Common myeloid progenitor, CD34-positive (primary cell): ENCODE data around the gene MARF1.
"Not testable (repeated sequence)": the region's sequence is repeated elsewhere in the genome, so short reads cannot be mapped to it uniquely, and the experiment has no call there.

Experiments used
- CTCF ChIA-PET: fragments of 350-600 bp; sonication (Branson Sonifier 250); formaldehyde crosslinking; loops from one replicate; lab custom pipeline; 2021; ENCODE audit warnings: antibody characterized with exemption; lab: Charles Lee
- POLR2A ChIA-PET: fragments of 350-600 bp; sonication (Branson Sonifier 250); formaldehyde crosslinking; loops from one replicate; lab custom pipeline; 2021; ENCODE audit warnings: antibody characterized with exemption; lab: Charles Lee
- DNase-seq, 3 donors: peaks; one replicate each; pipeline versions ENCODE4 v3.0.0 to v3.0.0-alpha.2; 2013
- H3K27ac ChIP-seq, 2 experiments: 1 replicate in 1 of 2; 2 replicates in 1 of 2; pipeline ENCODE4 v1.7.0; 2013; ENCODE audit warnings: inconsistent platforms in 2 of 2, low read length in 2 of 2, mild to moderate bottlenecking in 2 of 2, low read depth in 1 of 2, moderate library complexity in 1 of 2; ENCODE audit not compliant: severe bottlenecking in 2 of 2, insufficient read depth in 1 of 2, poor library complexity in 1 of 2
- H3K27me3 ChIP-seq, 5 experiments: replicated peaks in 2 of 5; 1 replicate in 3 of 5; 2 replicates in 2 of 5; pipeline versions ENCODE4 v1.6.1 to v1.7.0; 2013; ENCODE audit warnings: low read length in 4 of 5, mild to moderate bottlenecking in 2 of 5, moderate library complexity in 2 of 5, inconsistent platforms in 1 of 5; ENCODE audit not compliant: insufficient read depth in 5 of 5, control insufficient read depth in 4 of 5
- H3K36me3 ChIP-seq, 4 experiments: 1 replicate in 2 of 4; 2 replicates in 2 of 4; pipeline versions ENCODE4 v1.6.1 to v1.7.0; 2013; ENCODE audit warnings: low read length in 3 of 4, control low read depth in 1 of 4, mild to moderate bottlenecking in 1 of 4; ENCODE audit not compliant: control insufficient read depth in 4 of 4, insufficient read depth in 4 of 4
- H3K4me1 ChIP-seq, 4 experiments: 1 replicate in 3 of 4; 2 replicates in 1 of 4; pipeline versions ENCODE4 v1.6.1 to v1.7.1; 2013; ENCODE audit warnings: low read length in 3 of 4, mild to moderate bottlenecking in 3 of 4, control low read depth in 1 of 4, inconsistent platforms in 1 of 4, moderate library complexity in 1 of 4; ENCODE audit not compliant: control insufficient read depth in 4 of 4, insufficient read depth in 4 of 4; ENCODE audit errors: control extremely low read depth in 1 of 4
- H3K4me3 ChIP-seq, 7 experiments: 1 replicate in 4 of 7; 2 replicates in 3 of 7; pipeline versions ENCODE4 v1.5.1 to v1.7.0; 2013; ENCODE audit warnings: mild to moderate bottlenecking in 7 of 7, low read length in 6 of 7, moderate library complexity in 6 of 7, inconsistent platforms in 2 of 7, low read depth in 2 of 7, control low read depth in 1 of 7; ENCODE audit not compliant: insufficient read depth in 4 of 7, control insufficient read depth in 1 of 7; ENCODE audit errors: extremely low read depth in 1 of 7
- H3K9me3 ChIP-seq, 5 experiments: 1 replicate in 4 of 5; 2 replicates in 1 of 5; pipeline versions ENCODE4 v1.6.1 to v1.7.1; 2013; ENCODE audit warnings: low read length in 4 of 5, mild to moderate bottlenecking in 2 of 5, inconsistent platforms in 1 of 5, low read depth in 1 of 5, moderate library complexity in 1 of 5; ENCODE audit not compliant: control insufficient read depth in 4 of 5, insufficient read depth in 2 of 5; ENCODE audit errors: control extremely low read depth in 1 of 5
- WGBS: methylation state at CpG from one replicate; pipeline ENCODE4 v1.1.5; 2013; ENCODE audit not compliant: insufficient coverage; 5-methylcytosine and 5-hydroxymethylcytosine counted together

The MARF1 gene

GRCh38 chr16:15672127-15672513 lies 29.2 kb upstream of the MARF1 start:
- POLR2A ChIA-PET: interaction anchor here (1.0 to 1.5 kb wide), 3 partner anchors 12 to 30 kb away, joined by 3 to 8 read pairs (median 4); partner anchors contain the start of gene NDE1
- CTCF ChIA-PET: interaction anchor here (0.7 to 3.9 kb wide), 5 partner anchors 11 to 236 kb away, joined by 3 to 16 read pairs (median 7); partner anchors contain the start of gene MARF1
- H3K4me3 ChIP-seq: peak overlapping the region in 2 of 7 experiments; percentile 36 to 57
- H3K9me3 ChIP-seq, DNase-seq, H3K27me3 ChIP-seq: not testable (repeated sequence)
- WGBS: 86% methylated on average over 10 of the region's 10 CpGs
- peak overlapping the region; percentile 80 to 99 for H3K27ac ChIP-seq
- peaks cover 5 to 50% (median 33%) of the 10 kb centered on the region in 4 experiments for H3K4me1 ChIP-seq
- H3K36me3 ChIP-seq: peaks cover 8 to 49% (median 30%) of the 10 kb centered on the region in 4 experiments

GRCh38 chr16:15671530-15672117 lies 28.7 kb upstream of the MARF1 start:
- ChIA-PET POLR2A (interaction anchor here (1.0 to 1.5 kb wide), 3 partner anchors 11 to 29 kb away, joined by 3 to 8 read pairs (median 4); partner anchors contain the start of gene NDE1), CTCF (interaction anchor here (0.7 to 3.9 kb wide), 6 partner anchors 10 to 235 kb away, joined by 3 to 16 read pairs (median 6); partner anchors contain the start of gene MARF1)
- Histone ChIP-seq H3K4me3 (no peak overlapping the region), H3K36me3 (peaks cover 10 to 49% (median 30%) of the 10 kb centered on the region in 4 experiments), H3K27me3 (no peaks in the 10 kb centered on the region), H3K4me1 (peaks cover 5 to 50% (median 33%) of the 10 kb centered on the region in 4 experiments), H3K27ac (peak overlapping the region; percentile 80 to 99), H3K9me3 (no peaks in the 10 kb centered on the region)
- WGBS: 96% methylated on average over 8 of the region's 8 CpGs
- DNase-seq: no peak

- H3K36me3 ChIP-seq: peaks cover 13 to 62% (median 42%) of the 10 kb centered on the region in 4 experiments
- H3K27ac ChIP-seq: no peak overlapping the region
- no peaks in the 10 kb centered on the region for H3K9me3 ChIP-seq
- 96% methylated on average over 14 of the region's 18 CpGs for WGBS
- ChIA-PET CTCF (interaction anchor here (0.9 to 1.2 kb wide), 2 partner anchors 14 to 17 kb away, joined by 3 read pairs; no protein-coding TSS in a partner anchor), POLR2A (no interaction called here)
- peaks cover 0 to 17% (median 8%) of the 10 kb centered on the region in 4 experiments for H3K4me1 ChIP-seq
- no peaks in the 10 kb centered on the region for H3K27me3 ChIP-seq
- no peak overlapping the region for H3K4me3 ChIP-seq
- DNase-seq: no peak
These were observed 24.3 kb upstream of the MARF1 start for GRCh38 chr16:15667091-15667742.

- Histone ChIP-seq H3K36me3 (peaks cover 15 to 62% (median 39%) of the 10 kb centered on the region in 4 experiments), H3K9me3 (no peaks in the 10 kb centered on the region), H3K27me3 (no peaks in the 10 kb centered on the region), H3K4me1 (no peaks in the 10 kb centered on the region), H3K4me3 (no peak overlapping the region), H3K27ac (no peak overlapping the region)
- CTCF ChIA-PET: interaction anchor here (1.0 to 1.3 kb wide), 2 partner anchors 12 to 17 kb away, joined by 3 to 4 read pairs; no protein-coding TSS in a partner anchor
- POLR2A ChIA-PET: interaction anchor here (1.2 kb wide), 1 partner anchor 524 kb away, joined by 3 read pairs; no protein-coding TSS in a partner anchor
- DNase-seq: no peak
These were observed 22.2 kb upstream of the MARF1 start for GRCh38 chr16:15665107-15665506.

- Histone ChIP-seq H3K27me3 (no peaks in the 10 kb centered on the region), H3K4me1 (peaks cover 2 to 4% (median 3%) of the 10 kb centered on the region in 4 experiments), H3K4me3 (no peak overlapping the region), H3K36me3 (peaks cover 5 to 30% (median 13%) of the 10 kb centered on the region in 4 experiments), H3K9me3 (no peaks in the 10 kb centered on the region), H3K27ac (peak overlapping the region in 1 of 2 experiments; percentile 64)
- ChIA-PET POLR2A (interaction anchor here (1.6 kb wide), 1 partner anchor 12 kb away, joined by 4 read pairs; no protein-coding TSS in a partner anchor), CTCF (interaction anchor here (0.6 to 3.0 kb wide), 3 partner anchors 12 to 603 kb away, joined by 3 to 15 read pairs (median 3); no protein-coding TSS in a partner anchor)
- no peak for DNase-seq
- 96% methylated on average over 5 of the region's 5 CpGs for WGBS
These were observed 17.2 kb upstream of the MARF1 start for GRCh38 chr16:15660203-15660601.

GRCh38 chr16:15658556-15658955 lies 15.6 kb upstream of the MARF1 start:
- Histone ChIP-seq H3K4me1 (peaks cover 2 to 4% (median 3%) of the 10 kb centered on the region in 4 experiments), H3K27ac (no peak overlapping the region), H3K4me3 (no peak overlapping the region), H3K36me3 (peaks cover 3 to 26% (median 13%) of the 10 kb centered on the region in 4 experiments), H3K27me3 (no peaks in the 10 kb centered on the region), H3K9me3 (no peaks in the 10 kb centered on the region)
- 96% methylated on average over 5 of the region's 5 CpGs for WGBS
- ChIA-PET CTCF (interaction anchor here (0.9 to 1.6 kb wide), 3 partner anchors 15 to 23 kb away, joined by 3 read pairs; partner anchors contain the start of gene MARF1), POLR2A (no interaction called here)
- no peak for DNase-seq
